Stimulated activated CD8-positive, alpha-beta memory T cell treated with anti-CD3 and anti-CD28 coated beads, Interleukin-4, amount 100 ng/mL, for 1 hour (primary cell): ENCODE data around the gene ZNF737.
"Not testable (repeated sequence)": the region's sequence is repeated elsewhere in the genome, so short reads cannot be mapped to it uniquely, and the experiment has no call there.

Experiments
- DNase-seq, 2 donors: peaks; one replicate each; pipeline ENCODE4 v3.0.0-alpha.2; 2020; ENCODE audit warnings: low read depth in 2 of 2, low spot score in 1 of 2

Gene ZNF737

GRCh38 chr19:20565321-20566018 is at the start of gene ZNF737:
ZNF737 (minus strand) TSS chr19:20565781; CDS start chr19:20565640, 141 bp downstream.
- peak; percentile 70 to 84 for DNase-seq

GRCh38 chr19:20614971-20615370 is 49.4 kb upstream of the ZNF737 start:
- DNase-seq, result not testable (repeated sequence)

GRCh38 chr19:20612711-20613316 is 47.2 kb upstream of the ZNF737 start:
- DNase-seq, result no peak

GRCh38 chr19:20611866-20612265 is 46.3 kb upstream of the ZNF737 start:
- no peak for DNase-seq

- no peak for DNase-seq
Observed at GRCh38 chr19:20607943-20608342, 42.4 kb upstream of the ZNF737 start.

GRCh38 chr19:20558571-20558970 is 7.0 kb downstream of the ZNF737 start:
- no peak for DNase-seq

GRCh38 chr19:20558011-20558410 is 7.6 kb downstream of the ZNF737 start:
- no peak for DNase-seq

GRCh38 chr19:20544667-20545333 is 20.8 kb downstream of the ZNF737 start:
- DNase-seq, result not testable (repeated sequence)

- not testable (repeated sequence) for DNase-seq
Observed at GRCh38 chr19:20530303-20530702, 35.3 kb downstream of the ZNF737 start.

- DNase-seq, result no peak
Observed at GRCh38 chr19:20513189-20513904, 52.2 kb downstream of the ZNF737 start.

- no peak for DNase-seq
Observed at GRCh38 chr19:20503476-20503875, 62.1 kb downstream of the ZNF737 start.
